Measurements from ENCODE around the gene QRFPR.
A peak's percentile ranks its signal among the peaks of the same experiment; 100 is the strongest.
"Not testable (repeated sequence)": the region's sequence is repeated elsewhere in the genome, so short reads cannot be mapped to it uniquely, and the experiment has no call there.

The QRFPR gene

GRCh38 chr4:121380776-121381462 lies at the start of gene QRFPR:
QRFPR (minus strand) TSS chr4:121381018; CDS start chr4:121380647, 371 bp downstream.
- no peak for DNase-seq (ENCODE audit: low read depth in 2 of 3, low spot score in 1 of 3)

- DNase-seq (ENCODE audit: low read depth in 2 of 3, low spot score in 1 of 3), result no peak
These were observed 47.9 kb upstream of the QRFPR start for GRCh38 chr4:121428721-121429120.

GRCh38 chr4:121421594-121421993 lies 40.8 kb upstream of the QRFPR start:
- no peak for DNase-seq (ENCODE audit: low read depth in 2 of 3, low spot score in 1 of 3)

GRCh38 chr4:121411151-121411744 lies 30.4 kb upstream of the QRFPR start:
- DNase-seq (ENCODE audit: low read depth in 2 of 3, low spot score in 1 of 3), result no peak

GRCh38 chr4:121408567-121408966 lies 27.7 kb upstream of the QRFPR start:
- DNase-seq (ENCODE audit: low read depth in 2 of 3, low spot score in 1 of 3), result not testable (repeated sequence)

GRCh38 chr4:121400632-121401031 lies 19.8 kb upstream of the QRFPR start:
- DNase-seq (ENCODE audit: low read depth in 2 of 3, low spot score in 1 of 3), result no peak

GRCh38 chr4:121397941-121398601 lies 17.3 kb upstream of the QRFPR start:
- DNase-seq (ENCODE audit: low read depth in 2 of 3, low spot score in 1 of 3), result no peak

GRCh38 chr4:121397434-121397833 lies 16.6 kb upstream of the QRFPR start:
- no peak for DNase-seq (ENCODE audit: low read depth in 2 of 3, low spot score in 1 of 3)

- DNase-seq (ENCODE audit: low read depth in 2 of 3, low spot score in 1 of 3), result no peak
These were observed 11.7 kb upstream of the QRFPR start for GRCh38 chr4:121392426-121393086.

- DNase-seq (ENCODE audit: low read depth in 2 of 3, low spot score in 1 of 3), result no peak
These were observed 9.5 kb upstream of the QRFPR start for GRCh38 chr4:121390335-121390734.

- no peak for DNase-seq (ENCODE audit: low read depth in 2 of 3, low spot score in 1 of 3)
These were observed 1.5 kb downstream of the QRFPR start for GRCh38 chr4:121379276-121379675.

- no peak for DNase-seq (ENCODE audit: low read depth in 2 of 3, low spot score in 1 of 3)
These were observed 3.7 kb downstream of the QRFPR start for GRCh38 chr4:121377076-121377475.

- DNase-seq (ENCODE audit: low read depth in 2 of 3, low spot score in 1 of 3), result no peak
These were observed 4.3 kb downstream of the QRFPR start for GRCh38 chr4:121376556-121376955.

- no peak for DNase-seq (ENCODE audit: low read depth in 2 of 3, low spot score in 1 of 3)
These were observed 4.7 kb downstream of the QRFPR start for GRCh38 chr4:121376097-121376496.

GRCh38 chr4:121375262-121375661 lies 5.6 kb downstream of the QRFPR start:
- no peak for DNase-seq (ENCODE audit: low read depth in 2 of 3, low spot score in 1 of 3)

GRCh38 chr4:121373841-121374240 lies 7.0 kb downstream of the QRFPR start:
- no peak for DNase-seq (ENCODE audit: low read depth in 2 of 3, low spot score in 1 of 3)

GRCh38 chr4:121370729-121371325 lies 10.0 kb downstream of the QRFPR start:
- DNase-seq (ENCODE audit: low read depth in 2 of 3, low spot score in 1 of 3), result peak in 1 of 3 donors; percentile 41

GRCh38 chr4:121360495-121360894 lies 20.3 kb downstream of the QRFPR start:
- DNase-seq (ENCODE audit: low read depth in 2 of 3, low spot score in 1 of 3), result no peak

GRCh38 chr4:121358473-121358872 lies 22.3 kb downstream of the QRFPR start:
- no peak for DNase-seq (ENCODE audit: low read depth in 2 of 3, low spot score in 1 of 3)

- DNase-seq (ENCODE audit: low read depth in 2 of 3, low spot score in 1 of 3), result no peak
These were observed 27.6 kb downstream of the QRFPR start for GRCh38 chr4:121353213-121353612.

- DNase-seq (ENCODE audit: low read depth in 2 of 3, low spot score in 1 of 3), result no peak
These were observed 36.7 kb downstream of the QRFPR start for GRCh38 chr4:121344098-121344497.
